ENCODE measurements around the gene MTFMT.
"Not testable (repeated sequence)": the region's sequence is repeated elsewhere in the genome, so short reads cannot be mapped to it uniquely, and the experiment has no call there.

The MTFMT gene

GRCh38 chr15:65038836-65039235 lies 9.4 kb upstream of the MTFMT start:
- DNase-seq (ENCODE audit: low read depth) = no peak

GRCh38 chr15:65038428-65038827 lies 9.0 kb upstream of the MTFMT start:
- no peak for DNase-seq (ENCODE audit: low read depth)

DNA sequence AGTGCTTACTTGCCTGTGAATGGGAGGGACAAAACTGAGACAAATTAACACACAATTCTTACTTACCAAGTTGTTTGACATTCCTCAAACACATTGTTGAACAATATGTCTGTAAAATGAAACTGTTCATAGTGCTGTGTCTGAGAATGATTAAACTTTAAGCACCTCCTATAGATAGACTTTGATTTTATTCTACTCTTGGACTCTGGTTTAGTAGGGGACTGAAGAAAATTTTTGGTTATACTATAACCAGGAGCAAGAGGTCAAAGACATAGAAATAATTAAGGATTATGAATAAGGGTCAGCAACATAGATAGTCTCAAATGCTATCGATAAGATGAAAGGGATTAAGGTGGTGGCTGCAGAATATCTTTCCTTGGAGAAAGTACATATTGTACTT lies 7.9 kb upstream of the MTFMT start:
- no peak for DNase-seq (ENCODE audit: low read depth)

DNA sequence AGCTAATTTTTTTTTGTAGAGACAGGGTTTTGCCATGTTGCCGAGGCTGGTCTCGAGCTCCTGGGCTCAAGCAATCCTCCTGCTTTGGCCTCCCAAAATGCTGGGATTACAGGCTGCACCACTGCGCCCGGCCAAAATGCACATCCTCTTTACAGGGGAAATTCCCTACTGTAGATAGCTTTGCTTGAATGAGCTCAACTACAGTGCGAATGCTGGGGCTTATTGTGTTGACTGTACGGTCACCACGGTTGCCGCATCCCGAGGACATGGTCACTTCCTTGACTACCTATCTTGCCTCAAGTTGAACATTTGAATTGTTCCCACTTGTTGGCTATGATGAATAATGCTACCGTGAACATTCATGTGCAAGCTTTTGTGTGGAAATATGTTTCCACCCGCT lies 5.3 kb upstream of the MTFMT start:
- no peak for DNase-seq (ENCODE audit: low read depth)

DNA sequence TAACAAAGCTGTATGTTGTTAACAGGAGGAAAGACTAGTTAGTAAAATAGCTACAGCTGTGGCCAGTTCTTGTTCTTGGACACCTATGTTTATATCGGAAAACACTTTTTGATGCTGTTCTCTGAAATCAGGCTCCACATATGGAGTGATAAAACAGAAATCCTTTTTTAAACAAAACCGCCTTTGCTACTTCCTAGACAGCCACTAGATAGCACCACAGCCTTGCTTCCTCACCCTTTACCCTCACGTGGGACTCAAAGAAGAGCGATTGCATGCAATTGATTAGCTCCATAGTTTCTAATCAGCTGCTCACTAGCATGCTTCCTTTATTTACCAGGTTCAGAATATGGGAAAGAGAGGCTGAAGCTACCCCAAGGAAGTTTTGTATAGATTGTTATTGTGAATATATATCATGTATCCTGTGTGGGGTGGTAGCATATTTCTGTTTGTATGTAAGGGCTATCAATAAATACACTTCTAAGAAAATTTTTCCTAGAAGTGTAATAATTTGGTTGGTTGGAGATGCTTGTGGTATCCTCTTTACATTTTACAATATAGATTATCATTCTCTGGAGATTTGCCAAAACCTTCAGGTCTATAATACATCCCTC lies 4.3 kb upstream of the MTFMT start:
- no peak for DNase-seq (ENCODE audit: low read depth)

DNA sequence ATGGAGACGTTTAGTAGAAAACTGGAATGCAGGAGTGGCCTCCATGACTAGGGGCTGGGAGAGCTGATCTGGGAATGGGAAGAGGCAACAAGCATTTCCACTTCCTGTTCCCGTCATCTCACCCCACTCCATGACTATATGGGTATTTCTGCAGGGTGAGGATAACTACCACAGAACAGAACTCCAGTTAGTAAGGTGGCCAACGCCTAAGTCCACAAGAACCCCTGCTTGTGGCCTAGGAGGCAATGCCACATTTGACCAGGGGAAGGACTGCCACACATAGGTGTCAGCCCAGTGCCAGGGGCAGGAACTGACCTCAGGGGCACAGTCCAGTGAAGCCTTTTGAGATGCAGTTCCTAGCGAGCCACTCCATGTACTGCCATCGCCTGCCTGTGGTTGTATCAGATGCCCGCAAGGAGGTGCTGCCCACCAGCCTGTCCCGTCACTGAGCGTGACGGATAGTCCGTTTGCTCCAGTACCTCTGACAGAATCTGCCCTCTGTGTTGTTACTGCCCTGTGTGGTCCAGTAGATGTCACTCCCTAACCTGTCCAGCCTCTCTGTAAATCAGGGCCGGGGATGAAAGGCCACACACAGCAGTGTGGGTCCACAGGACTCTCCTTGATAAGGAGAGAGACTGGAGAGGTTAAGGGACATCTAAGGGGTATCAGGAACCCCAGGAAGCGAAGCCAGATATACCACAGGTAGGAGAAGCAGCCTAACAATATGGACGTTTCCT lies 3.5 kb upstream of the MTFMT start:
- no peak for DNase-seq (ENCODE audit: low read depth)

GRCh38 chr15:65029736-65030208 lies 333 bp upstream of the MTFMT start:
- no peak for DNase-seq (ENCODE audit: low read depth)

- no peak for DNase-seq (ENCODE audit: low read depth)
These were observed 1.1 kb downstream of the MTFMT start for GRCh38 chr15:65028338-65028737.

- DNase-seq (ENCODE audit: low read depth) = no peak
These were observed 1.8 kb downstream of the MTFMT start for GRCh38 chr15:65027593-65027992.

GRCh38 chr15:65026756-65027155 lies 2.7 kb downstream of the MTFMT start:
- no peak for DNase-seq (ENCODE audit: low read depth)

DNA sequence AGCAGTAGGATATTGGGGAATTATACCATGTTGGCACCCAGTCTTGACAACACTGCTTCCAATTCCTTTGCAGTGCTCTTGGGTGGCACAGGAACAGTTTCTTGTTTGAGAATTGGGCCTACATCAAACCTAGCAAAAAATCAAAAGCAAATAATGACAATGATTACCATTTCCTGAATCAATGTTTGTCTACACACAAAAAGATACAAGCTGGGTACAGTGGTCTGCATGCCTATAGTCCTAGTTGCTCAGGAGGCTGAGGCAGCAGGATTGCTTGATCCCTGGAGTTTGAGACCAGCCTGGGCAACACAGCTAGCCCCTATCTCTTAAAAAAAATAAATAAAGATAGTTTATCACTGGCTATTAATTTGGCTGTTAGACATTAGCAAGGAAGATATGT lies 8.0 kb downstream of the MTFMT start:
- DNase-seq (ENCODE audit: low read depth) = no peak

GRCh38 chr15:65020419-65020818 lies 9.0 kb downstream of the MTFMT start:
- DNase-seq (ENCODE audit: low read depth) = no peak

- not testable (repeated sequence) for DNase-seq (ENCODE audit: low read depth)
These were observed 18.2 kb downstream of the MTFMT start for GRCh38 chr15:65011198-65011597.

DNA sequence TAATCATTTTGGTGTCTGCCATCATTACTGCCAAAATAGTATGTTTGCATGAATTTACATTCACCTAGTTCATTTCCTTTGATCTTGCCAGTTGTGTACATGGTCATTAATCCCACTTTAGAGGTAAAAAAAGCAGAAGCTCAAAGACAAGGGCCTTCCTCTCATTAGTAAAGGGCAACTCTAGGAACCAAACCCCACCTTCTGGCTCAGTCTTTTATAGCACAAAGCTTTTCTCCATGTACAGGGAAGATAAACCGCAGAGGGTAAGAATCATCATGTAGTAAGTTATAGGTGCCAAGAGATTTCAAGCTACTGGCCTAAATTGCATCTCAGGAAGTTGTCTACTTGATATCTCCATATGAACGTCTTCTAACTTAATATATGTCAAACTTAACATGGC lies 20.5 kb downstream of the MTFMT start:
- no peak for DNase-seq (ENCODE audit: low read depth)

DNA sequence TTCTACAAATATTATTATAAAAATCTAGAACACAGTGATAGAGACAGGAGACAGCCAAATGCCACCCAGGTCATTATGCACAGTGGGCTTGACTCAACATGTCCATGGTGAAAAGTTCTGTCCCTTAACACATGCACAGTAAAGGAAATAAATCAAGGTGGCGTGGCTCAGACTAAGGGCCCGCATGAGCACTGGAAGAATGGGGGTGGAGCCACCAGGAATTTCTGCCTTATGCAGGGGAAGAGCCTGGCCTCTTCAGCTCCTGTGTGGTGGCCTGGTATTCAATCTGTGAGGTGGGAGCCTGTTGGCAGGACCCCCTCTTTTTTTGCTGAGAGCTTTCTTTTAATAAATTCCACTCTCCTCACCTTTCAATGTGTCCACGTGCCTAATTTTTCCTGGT lies 22.6 kb downstream of the MTFMT start:
- no peak for DNase-seq (ENCODE audit: low read depth)

DNA sequence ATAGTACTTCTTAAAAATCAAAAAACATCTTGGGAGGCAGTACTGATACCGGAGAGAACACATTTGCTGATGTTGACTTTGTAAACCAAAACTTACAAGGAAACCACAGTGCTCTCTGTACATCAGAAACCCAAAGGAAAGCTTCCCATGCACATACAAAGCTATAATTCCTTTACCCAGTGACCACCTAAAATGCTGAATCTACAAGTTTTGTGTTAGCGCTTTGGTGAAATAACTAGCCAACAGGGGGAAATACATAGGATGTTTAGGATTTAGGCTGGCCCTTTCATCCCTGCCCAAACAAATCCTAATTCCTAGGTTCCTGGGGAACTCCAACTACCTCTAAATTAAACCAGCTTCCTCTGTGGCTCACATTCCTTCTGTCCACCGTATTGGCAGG lies 24.4 kb downstream of the MTFMT start:
- DNase-seq (ENCODE audit: low read depth) = no peak

DNA sequence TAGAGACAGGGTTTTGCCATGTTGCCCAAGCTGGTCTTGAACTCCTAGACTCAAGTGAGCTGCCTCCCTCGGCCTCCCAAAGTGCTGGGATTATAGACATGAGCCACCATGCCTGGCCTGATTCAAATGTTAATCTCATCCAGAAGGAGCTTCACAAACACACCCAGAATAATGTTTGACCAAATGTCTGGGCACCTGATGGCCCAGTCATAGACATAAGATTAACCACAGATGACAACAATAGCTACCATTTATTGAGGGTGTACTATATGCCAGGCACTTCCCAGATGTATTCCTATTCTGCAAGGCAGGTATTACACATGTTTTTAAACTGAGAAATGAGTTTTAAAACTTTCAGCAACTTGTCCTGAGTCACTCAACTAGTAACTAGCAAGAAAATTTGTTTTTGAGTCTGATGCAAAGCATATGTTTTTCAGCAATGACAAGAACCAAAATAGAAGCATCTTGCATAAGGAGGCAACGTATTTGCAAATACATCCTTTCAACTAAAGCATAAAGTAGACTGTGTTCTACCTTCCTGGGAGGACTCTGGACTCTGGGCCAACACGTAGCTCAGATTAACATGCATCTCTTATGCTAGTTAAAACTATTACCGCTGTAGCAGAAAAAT lies 31.6 kb downstream of the MTFMT start:
- DNase-seq (ENCODE audit: low read depth) = no peak

DNA sequence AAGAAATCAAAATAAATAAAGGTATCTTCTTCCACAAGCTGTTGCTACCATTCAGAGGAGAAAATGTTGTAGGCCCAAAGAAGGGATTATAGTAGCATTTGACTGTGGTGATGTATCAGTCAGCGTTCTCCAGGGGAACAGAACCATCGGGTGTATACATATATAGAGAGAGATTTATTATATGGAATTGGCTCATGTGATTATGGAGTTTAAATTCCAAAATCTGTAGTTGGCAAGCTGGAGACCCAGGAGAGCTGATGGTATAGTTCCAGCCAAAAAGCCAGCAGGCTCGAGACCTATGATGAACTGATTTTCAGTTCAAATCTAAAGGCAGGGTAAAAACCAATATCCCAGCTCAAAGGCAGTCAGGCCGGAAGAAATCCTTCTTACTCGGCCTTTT lies 32.4 kb downstream of the MTFMT start:
- DNase-seq (ENCODE audit: low read depth) = no peak

DNA sequence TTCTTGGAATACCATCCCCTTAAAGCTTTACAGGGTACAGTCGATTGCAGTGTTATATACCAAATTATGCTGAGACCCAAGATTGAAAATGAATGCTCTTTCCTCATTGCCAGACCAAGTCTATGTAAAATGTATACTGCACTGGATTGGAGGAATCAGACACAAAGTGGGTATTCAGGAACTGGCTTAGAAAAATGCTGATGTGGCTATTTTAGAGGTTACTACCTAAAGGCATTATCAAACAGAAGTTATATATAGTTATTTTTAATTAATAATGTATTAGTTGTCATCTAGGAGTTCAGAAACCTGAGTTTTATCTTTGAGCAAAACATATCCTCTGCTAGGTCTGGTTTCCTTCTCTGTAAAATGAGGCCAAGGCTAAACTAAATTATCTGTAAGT lies 36.1 kb downstream of the MTFMT start:
- no peak for DNase-seq (ENCODE audit: low read depth)

GRCh38 chr15:64991536-64992135 lies 37.8 kb downstream of the MTFMT start:
- DNase-seq (ENCODE audit: low read depth) = no peak

- no peak for DNase-seq (ENCODE audit: low read depth)
These were observed 39.3 kb downstream of the MTFMT start for GRCh38 chr15:64990168-64990470.

GRCh38 chr15:64989416-64990167 lies 39.8 kb downstream of the MTFMT start, which contains the start of gene SPG21:
TSS of gene SPG21 (minus strand) at chr15:64989914. CDS start at chr15:64983569, 6,345 bp downstream.
- DNase-seq (ENCODE audit: low read depth) = peak; percentile 87

Data from activated T-cell treated with anti-CD3 and anti-CD28 coated beads for 1 hour (primary cell).